Retinal pigment epithelial cell (primary cell): Measurements from ENCODE around the gene SYNPR.
A peak's percentile ranks its signal among the peaks of the same experiment; 100 is the strongest.

Source experiments
- DNase-seq: peaks from one replicate; pipeline ENCODE4 v3.0.0-alpha.2; 2010; ENCODE audit warnings: low read depth
- H3K4me3 ChIP-seq: 2 replicates; pipeline ENCODE4 v1.5.1; 2011; ENCODE audit warnings: mild to moderate bottlenecking, low read length, control low read depth, moderate library complexity
- TF ChIP-seq, protein P1 (sequence below): conservative IDR thresholded peaks from 2 replicates; pipeline ENCODE4 v1.5.1; 2011; ENCODE audit warnings: low read depth, low read length, control low read depth, inconsistent platforms

SYNPR gene

DNA sequence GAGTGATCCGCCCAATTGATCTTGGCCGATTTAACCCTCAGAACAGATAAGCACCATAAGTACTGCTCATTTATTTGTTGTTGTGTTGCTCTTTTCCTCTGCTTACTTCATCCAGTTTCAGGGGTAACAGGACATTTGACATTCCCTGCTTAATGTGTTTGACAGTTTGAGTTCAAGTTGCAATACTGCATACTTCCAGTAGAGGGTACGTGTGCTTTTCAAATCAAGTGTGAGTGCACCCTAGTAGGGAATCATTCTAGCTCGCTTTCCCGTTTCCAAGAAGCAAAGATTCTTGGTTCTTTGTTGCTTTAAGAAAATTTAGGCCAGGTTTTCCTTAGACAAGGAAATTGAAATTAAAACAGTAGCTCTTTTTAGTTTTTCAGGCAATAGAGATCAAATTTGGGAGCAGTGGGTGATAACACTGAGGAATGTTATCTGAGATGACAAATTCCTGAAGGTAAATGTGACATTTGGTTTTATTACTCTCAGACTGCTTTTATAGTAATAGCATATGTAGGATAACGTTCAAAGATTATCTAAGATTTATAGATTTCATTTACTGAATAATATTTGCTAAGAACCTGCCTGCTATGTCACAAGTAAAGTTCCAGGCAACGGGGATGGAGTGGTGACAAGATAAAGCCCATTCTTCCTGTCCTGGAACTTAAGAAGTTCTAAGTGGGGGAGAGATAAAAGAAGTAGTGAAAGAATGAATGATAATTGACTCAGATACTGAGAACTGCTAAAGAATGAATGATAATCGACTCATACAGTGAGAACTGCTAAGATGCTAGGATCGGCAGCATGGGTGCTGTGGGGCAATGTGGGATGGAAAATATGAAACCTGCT, 73.3 kb downstream of the SYNPR start:
- TF ChIP-seq, protein P1, sequence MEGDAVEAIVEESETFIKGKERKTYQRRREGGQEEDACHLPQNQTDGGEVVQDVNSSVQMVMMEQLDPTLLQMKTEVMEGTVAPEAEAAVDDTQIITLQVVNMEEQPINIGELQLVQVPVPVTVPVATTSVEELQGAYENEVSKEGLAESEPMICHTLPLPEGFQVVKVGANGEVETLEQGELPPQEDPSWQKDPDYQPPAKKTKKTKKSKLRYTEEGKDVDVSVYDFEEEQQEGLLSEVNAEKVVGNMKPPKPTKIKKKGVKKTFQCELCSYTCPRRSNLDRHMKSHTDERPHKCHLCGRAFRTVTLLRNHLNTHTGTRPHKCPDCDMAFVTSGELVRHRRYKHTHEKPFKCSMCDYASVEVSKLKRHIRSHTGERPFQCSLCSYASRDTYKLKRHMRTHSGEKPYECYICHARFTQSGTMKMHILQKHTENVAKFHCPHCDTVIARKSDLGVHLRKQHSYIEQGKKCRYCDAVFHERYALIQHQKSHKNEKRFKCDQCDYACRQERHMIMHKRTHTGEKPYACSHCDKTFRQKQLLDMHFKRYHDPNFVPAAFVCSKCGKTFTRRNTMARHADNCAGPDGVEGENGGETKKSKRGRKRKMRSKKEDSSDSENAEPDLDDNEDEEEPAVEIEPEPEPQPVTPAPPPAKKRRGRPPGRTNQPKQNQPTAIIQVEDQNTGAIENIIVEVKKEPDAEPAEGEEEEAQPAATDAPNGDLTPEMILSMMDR: peak; percentile 95
- H3K4me3 ChIP-seq: no peak overlapping the region
- no peak for DNase-seq

DNA sequence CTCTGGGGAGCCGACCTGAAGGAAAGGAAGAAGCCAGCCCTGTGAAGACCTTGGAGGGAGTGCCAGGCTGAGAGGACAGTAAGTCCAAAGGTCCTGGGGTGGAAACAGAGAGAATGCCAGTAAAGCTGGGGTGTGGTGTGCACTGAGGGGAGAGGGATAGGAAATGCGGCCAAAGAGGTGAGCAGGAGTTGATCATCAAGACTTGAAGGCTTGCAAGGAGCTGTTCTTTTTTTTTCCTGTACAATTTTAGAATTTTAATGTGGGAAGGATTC, 73.8 kb downstream of the SYNPR start:
- TF ChIP-seq, protein P1: no peak
- no peak for DNase-seq
- H3K4me3 ChIP-seq: no peak overlapping the region

DNA sequence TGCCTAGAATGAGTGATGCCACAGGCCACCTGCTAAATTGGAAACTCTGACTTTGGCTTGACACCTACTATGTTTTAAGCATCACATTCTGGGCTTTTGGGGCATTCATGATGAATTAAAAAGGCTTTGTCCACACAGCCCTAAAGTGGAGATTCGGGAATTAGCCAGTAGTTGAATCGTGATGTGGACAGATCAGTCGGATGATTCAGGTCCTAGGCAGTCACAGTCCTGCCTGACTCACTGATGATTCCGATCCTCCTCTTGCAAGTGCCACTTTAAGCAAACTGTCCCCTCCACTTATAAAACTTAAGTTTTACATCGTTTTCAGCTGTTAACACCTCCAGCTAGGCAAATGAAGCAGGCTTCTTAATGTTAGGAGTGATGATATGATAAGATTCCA, 75.3 kb downstream of the SYNPR start:
- DNase-seq: no peak
- TF ChIP-seq, protein P1: no peak
- no peak overlapping the region for H3K4me3 ChIP-seq

DNA sequence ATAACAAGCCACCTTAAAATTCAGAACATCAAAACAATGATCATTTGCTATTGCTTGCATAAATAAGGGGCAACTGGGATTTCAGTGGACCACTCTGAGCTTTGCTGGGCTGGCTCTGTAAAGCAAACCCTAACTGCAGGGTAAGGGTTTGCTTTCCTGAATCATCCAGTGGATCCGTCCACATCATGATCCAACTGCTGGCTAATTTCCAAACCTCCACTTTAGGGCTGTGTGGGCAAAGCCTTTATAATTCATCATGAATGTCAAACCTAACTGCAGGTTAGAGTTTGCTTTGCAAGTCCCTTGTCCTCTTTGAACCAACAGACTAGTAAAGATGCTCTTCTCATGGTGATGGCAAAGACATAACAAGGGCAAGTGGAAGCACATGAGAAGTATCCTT, 76.1 kb downstream of the SYNPR start:
- no peak for DNase-seq
- TF ChIP-seq, protein P1: no peak
- no peak overlapping the region for H3K4me3 ChIP-seq

DNA sequence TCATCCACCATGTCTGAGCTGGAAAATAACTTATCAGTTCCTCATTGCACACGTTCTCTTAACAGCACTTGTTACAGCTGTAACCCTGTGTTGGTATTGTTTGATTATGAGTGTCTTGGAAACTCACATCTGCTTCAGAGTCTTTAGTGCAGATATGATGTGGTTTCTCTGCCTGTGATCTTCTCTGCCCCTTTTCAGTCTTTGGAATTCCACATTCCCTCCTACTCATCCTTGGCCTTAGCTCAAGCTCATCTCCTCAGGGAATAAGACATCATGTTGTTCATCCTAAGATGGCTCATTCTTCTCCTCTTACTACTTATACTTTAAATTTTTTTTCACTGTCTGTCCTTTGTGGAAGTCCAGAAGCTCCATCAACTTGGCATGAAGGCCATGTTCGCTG, 77.7 kb downstream of the SYNPR start:
- H3K4me3 ChIP-seq: no peak overlapping the region
- TF ChIP-seq, protein P1: no peak
- DNase-seq: no peak

DNA sequence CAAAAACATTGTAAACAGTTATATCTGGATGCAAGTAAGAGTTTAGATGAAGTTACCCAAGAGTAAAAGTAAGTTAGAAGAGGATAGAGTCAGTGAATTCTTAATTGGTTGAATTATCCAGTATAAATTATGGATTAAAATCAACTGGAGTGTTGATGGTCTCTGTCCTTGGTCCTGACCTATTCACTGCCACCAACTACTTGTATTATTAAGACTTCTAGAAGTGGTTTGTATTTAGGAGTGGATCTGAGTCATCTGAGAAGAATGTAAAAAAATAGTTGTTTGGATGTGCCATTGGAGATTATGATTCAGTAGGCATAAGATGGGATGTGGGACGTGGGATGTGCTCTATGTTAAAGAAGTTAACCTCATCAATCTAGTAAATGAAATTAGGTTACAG, 86.4 kb downstream of the SYNPR start:
- DNase-seq: peak; percentile 81
- TF ChIP-seq, protein P1: no peak
- H3K4me3 ChIP-seq: no peak overlapping the region

DNA sequence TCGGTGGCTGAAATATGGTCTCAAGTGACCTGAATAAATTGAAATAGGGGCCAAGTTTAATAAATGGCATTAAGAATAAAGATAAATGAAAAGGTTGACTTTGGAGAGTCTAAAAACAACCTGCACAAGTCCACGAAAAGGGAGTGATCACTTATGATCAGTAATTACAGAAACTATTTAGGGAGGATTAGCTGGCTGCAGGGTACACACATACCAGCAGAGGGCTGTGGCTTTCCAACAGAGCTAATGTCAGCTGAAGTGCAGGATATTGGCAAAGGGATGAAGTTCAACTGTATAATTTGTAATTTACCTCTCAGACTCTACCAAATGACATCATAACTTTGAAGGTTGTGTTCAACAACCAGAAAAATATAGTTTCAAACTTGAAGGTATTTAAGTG, 86.8 kb downstream of the SYNPR start:
- no peak for DNase-seq
- no peak overlapping the region for H3K4me3 ChIP-seq
- TF ChIP-seq, protein P1: peak; percentile 69
